Activated CD4-positive, alpha-beta T cell treated with anti-CD3 and anti-CD28 coated beads, Interleukin-2, Interleukin-4, amounts not matched to agents 100 ng/mL and 50 ng/mL, durations not matched to agents 16 hours and 8 hours (primary cell): Measurements from ENCODE around the gene DUSP8.
"Not testable (repeated sequence)": the region's sequence is repeated elsewhere in the genome, so short reads cannot be mapped to it uniquely, and the experiment has no call there.

Experiments used
- DNase-seq: peaks from one replicate; pipeline ENCODE4 v3.0.0-alpha.2; 2020; ENCODE audit warnings: low spot score

The DUSP8 gene

DNA sequence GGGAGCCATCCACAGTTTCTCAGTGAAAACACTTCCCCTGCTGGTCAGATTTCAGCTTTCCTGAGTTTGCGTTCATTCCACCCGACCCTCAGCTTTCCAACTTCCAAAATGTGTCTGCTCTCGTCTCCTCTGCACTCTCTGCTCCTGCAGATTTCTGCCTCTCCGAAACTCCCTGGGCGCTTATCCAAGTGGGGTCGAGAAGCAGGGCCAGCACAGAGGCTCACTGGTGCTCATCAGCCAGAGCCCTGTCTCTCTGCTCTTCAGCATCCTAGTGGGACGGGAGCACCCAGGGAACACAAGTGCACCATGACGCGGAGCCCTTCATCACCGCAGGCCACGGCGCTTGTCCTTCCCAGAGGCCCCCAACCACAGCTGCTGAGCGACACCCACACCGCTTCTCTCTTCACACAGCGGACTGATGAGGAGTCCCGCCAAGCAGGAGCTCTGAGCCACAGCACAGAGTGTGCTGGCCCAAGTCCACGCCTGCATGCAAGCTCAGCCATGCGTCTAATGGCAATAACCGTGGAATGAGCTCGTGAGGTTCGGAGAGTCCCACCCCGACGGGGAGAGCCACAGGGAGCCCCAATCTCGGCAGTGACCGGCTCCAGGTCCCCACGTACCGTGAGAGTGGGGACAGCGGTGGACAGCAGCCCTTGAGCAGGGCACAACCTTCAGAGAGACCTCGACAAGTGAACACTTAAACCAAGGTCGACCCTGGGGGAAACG, 57.6 kb downstream of the DUSP8 start:
- no peak for DNase-seq

DNA sequence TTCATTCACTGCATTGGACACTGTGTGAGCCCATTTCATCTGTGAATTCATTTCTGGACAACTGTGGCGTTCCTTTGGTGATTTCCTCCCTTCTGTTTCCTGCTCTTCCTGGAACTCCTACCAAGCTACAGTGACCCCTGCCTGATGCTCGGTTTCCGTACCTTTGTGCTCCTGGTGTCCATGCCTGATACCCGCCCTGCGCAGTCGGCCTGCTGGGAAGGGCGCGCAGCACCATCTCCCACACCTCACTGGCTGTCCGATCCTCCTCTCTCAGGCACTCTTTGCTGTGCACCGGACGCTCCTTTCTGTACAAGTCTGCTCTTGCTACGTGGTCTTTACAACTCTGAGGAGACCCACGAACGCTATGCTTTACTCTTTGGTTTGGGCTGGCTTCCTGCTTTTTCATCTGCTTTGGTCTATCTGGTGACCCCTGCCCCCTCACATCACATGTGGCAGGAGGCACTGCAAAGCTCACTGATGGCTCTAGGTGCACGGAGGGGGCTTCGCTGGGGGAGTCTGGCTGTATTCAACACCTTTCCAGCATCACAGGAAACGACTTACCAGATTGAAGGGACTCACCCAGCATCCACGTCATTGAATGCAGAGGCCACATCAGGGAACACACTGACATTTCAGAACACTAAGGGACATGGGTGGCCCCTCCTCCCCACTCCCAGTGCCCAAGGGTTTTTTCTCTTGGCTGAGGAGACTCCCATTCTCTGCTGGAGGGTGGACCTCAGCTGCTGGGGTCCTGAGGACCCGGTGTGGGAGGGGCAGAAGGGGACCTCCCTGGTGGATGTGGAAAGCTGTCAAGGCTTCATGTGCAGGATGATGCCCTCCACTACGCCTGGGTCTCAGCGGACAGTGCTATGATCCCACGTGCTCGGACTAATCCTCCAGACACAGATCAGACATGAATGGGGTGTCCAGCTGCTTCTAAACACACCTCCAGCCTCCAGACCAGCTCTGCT, 58.5 kb downstream of the DUSP8 start:
- no peak for DNase-seq

DNA sequence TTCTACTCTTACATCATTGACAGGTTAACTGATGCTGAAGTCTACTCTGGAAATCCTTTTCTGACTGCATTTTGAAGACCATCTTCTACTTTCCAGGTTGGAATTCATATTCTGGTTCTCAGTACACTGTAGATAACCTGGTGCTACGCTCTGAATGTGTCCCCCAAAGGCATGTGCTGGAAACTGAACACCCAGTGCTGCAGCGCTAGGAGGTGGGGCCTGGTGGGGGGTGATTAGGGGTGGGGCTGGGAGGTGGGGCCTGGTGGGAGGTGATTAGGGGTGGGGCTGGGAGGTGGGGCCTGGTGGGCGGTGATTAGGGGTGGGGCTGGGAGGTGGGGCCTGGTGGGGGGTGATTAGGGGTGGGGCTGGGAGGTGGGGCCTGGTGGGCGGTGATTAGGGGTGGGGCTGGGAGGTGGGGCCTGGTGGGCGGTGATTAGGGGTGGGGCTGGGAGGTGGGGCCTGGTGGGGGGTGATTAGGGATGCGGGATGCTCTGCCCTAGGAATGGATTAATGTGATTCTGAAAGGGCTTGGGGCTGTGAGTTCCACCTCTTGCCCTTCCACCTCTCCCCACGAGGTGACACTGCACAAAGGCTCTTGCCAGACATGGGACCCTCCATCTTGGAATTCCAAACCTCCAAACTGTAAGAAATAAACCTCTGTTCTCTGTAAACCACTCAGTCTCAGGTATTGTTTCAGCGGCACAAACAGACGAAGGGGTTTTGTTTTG, 59.4 kb downstream of the DUSP8 start:
- DNase-seq = not testable (repeated sequence)

DNA sequence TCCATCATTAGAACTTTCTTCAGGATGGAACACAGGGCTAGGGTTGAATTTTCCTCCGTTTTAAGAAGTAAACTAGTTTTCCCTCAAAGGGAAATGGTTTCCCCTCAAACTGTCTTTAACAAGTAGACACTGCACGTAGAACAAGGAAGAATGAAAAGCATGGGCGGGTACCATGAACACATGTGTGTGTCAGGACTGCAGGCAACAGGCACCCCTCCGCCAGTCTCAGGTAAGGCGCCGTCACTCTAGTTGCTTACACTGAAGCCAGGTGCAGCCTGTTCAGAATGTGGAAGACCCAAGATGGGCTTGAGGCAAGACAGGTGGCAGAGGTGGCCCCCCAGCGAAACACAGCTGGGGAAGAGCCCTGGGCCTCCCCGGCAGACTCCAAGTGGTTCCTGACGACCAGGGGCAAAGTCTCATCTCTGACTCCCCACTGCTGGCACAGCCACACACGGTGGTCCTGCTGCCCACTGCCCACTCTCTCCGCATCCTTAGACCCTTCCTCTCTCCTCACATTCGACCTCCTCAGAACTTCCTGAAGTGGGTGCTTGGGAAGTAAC, 60.1 kb downstream of the DUSP8 start:
- DNase-seq = no peak

DNA sequence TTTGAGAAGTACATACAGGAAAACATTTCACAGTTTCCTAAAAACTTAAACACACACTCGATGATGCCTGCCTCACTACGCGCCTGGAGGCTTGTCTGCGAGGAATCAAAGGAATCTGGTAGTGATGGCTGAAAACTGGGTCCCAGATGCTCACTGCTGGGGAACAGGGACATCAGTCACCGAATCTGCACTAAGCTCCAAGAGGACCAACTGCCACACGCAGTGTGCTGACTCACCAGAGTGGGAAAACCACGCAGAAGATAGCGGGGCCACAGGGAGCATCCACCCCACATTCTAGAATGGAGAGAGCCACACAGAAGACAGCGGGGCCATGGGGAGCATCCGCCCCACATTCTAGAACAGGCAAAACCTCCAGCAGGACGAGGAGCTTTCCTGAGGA, 61.1 kb downstream of the DUSP8 start:
- DNase-seq = no peak

DNA sequence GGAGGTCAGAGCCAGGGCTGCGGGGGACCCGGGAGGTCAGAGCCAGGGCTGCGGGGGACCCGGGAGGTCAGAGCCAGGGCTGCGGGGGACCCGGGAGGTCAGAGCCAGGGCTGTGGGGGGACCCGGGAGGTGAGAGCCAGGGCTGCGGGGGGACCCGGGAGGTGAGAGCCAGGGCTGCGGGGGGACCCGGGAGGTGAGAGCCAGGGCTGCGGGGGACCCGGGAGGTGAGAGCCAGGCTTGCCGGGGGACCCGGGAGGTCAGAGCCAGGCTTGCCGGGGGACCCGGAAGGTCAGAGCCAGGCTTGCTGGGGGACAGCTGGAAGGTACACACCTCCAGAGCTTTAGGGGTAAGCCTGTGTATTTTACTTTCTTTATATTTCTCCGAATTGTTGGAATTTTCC, 61.7 kb downstream of the DUSP8 start:
- DNase-seq = not testable (repeated sequence)

DNA sequence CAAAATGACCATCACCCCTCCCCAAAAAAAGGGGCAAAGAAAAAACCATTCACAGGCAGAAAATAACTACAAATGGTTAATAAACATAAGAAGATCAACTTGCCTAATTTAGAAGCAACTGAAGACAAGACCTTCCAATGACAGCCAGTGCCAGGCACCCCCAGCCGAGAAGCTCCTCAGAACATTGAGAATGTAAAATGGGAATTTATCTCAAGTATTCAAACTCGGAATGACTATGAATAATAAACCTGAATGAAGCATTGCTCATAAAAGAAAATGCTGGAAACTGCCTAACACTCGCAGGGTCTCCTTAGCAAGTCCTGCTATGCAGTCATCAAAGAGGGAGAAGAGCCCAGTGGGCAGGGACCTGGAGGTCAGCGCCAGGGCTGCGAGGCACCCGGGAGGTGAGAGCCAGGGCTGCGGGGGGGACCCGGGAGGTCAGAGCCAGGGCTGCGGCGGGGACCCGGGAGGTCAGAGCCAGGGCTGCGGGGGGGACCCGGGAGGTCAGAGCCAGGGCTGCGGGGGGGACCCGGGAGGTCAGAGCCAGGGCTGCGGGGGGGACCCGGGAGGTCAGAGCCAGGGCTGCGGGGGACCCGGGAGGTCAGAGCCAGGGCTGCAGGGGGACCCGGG, 62.3 kb downstream of the DUSP8 start:
- no peak for DNase-seq

DNA sequence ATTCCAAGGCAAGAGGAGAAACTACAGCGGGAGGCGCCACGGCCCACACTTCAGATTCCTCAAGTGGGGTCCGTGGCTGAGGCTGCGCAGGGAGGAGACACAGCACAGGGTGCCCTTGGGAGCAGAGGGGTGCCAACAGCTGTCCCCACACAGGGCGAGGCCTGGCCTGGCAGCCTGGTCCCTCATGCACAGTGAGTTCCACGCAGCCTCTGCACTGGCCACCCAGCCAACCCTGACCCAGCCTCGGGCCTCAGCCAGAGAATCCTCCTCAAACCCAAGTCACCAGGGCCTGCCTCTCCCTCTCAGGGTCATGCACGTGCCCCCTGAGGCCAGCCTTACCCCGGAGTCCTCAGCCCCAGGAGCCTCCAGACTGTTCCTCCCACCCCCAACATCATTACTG, 63.1 kb downstream of the DUSP8 start:
- no peak for DNase-seq

DNA sequence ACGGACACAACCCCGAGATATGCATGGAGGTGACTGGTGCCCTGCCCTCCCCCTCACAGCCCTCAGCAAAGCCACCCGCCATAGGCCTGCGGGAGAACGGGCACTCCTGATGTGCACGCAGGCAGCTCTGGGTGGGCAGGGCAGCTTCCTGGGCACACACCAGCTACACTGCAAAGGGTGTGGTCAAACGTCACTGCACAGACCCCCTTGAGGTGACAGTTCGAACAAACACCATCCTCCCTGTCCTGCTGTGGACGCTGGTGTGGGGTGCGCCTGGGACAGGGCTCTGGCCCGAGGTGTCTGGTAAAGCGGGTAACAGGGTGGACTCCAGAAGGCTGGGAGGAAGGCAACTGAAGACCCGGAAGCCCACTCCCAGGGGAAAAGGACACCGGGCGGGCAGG, 63.6 kb downstream of the DUSP8 start:
- DNase-seq = no peak

DNA sequence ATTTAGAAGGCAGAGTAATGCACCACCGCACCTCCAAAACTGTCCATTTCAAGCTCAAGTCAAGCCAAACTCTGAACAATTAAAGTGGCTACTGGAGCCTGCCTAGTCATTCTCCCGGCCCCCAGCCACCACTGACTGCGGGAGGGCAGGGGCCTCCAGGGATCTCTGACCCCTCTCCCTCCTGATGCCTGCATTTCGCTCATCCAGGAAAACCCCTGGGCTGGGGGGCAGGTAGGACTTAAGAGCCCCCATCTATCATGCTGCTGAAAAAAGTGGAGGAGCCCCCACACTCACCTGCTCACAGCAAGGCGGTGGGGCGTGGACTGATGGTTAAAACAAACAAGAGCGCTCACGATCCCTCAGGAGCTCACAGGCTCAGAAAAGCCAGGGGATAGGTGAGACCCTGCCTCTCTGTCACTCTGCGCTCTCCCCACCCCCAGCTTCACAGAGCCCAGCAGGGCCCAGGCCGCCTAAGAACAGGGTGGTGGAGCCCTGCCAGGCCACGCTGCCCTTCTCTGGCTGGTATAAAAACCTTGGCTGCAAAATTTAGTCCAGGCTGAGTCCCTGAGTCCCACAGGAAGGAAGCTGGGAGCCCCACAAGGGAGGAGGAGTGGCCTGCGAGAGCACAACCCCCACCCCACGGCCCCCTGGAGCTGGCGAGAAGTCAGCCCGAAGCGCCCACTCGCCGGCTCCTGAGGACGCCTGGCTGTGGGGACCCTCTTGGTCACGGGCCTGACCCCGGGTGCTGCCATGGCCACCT, 64.5 kb downstream of the DUSP8 start:
- no peak for DNase-seq

DNA sequence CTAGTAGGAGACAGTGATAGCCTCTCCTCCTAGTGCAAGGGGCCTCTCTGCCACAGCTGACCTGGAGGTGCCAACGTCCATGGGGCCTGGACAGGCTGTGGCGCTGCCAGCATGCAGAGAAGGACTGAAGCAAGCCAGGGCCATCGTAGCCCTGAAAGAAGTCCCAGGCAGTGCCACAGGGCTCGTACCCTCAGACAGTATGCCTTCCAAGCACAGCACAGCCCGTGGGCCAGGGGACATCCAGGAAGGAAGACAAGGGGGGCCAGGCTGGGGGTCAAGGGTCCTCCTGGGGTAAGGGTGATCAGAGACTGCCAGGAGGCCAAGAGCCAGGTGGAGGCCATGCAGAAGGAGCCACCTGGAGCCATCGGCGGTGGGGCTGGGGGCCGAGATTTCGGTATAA, 65.1 kb downstream of the DUSP8 start:
- no peak for DNase-seq

DNA sequence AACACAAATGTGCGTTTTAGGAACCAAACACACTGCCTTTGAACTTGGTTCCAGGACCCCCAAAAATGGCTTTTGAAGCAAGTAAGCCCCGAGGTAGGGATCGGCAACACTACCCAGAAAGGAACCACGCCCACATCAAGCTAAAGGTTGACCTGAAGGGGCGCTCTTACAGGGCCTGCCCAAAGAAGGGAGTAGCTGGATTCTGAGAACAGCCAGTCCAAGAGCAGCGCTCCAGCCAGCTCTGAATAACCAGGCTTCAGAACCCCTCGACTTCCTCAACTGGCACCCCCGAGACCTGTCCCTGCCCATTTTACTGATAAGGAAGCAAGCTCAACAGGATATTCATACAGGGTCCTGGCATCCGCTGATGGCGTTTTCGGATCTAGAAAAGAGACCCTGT, 66.6 kb downstream of the DUSP8 start:
- no peak for DNase-seq

DNA sequence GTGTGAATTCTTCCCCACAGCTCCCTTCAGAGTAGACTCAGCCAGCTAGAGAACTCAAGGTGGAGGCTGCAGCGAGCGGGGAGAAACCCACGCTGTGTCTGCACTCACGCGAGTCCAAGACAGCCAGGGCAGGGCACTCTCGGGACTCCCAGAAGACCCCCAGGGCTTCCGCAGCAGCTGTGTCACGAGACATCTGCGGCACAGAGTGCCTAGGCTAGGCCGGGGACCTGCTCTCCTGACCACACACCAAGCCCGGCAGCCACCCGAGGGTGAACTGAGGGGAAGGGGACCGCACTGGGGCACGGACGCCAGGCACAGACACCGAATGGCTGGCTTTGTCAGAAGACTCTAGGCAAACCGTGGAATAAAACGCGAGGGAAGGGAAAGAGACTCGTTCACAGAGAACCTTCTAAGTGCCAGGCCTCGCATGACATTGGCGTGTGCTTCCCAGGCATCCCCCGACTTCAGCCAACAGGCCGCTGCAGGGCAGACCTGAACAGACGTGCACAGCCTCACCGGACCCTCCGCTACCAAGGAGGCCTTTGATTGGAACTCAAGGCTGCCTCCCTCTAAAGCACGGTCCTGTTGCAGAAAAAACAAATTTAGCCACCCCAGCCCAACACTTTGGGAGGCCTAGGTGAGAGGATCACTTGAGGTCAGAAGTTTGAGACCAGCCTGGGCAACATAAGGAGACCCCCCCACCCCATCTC, 67.3 kb downstream of the DUSP8 start:
- no peak for DNase-seq

DNA sequence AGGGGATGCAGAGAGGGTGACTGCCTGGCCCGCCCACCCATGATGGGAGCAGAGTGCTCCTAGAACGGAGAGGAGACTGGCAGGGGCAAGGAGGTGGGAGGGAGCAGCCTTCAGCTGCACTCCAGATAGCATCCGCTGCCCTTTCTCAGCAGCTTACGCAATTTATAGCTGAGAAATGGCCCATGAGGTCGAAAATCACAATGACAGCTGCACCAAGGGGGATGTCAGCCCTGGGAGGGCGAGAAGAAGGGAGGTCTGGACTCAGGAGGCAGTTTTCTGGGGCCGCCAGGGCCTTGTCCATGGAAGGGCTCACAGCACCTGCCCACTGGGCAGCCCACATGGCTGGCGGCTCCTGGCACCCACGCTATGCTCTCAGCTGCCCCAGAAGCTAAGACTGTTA, 67.9 kb downstream of the DUSP8 start:
- no peak for DNase-seq
